ENCODE data around the gene TMCO4.

TMCO4 gene

GRCh38 chr1:19688041-19688842 lies 111.5 kb downstream of the TMCO4 start:
- DNase-seq, result no peak

GRCh38 chr1:19687414-19687813 lies 112.3 kb downstream of the TMCO4 start:
- no peak for DNase-seq

GRCh38 chr1:19685994-19686393 lies 113.7 kb downstream of the TMCO4 start:
- DNase-seq, result no peak

- peak in 1 of 58 donors; percentile 34 for DNase-seq
These were observed 115.0 kb downstream of the TMCO4 start for GRCh38 chr1:19684677-19685076.

GRCh38 chr1:19683351-19683750 lies 116.4 kb downstream of the TMCO4 start:
- no peak for DNase-seq

- no peak for DNase-seq
These were observed 116.8 kb downstream of the TMCO4 start for GRCh38 chr1:19682901-19683300.

GRCh38 chr1:19682257-19682656 lies 117.5 kb downstream of the TMCO4 start:
- DNase-seq, result peak in 2 of 58 donors; percentile 7 to 41

- DNase-seq, result no peak
These were observed 119.1 kb downstream of the TMCO4 start for GRCh38 chr1:19680644-19681043.

GRCh38 chr1:19679691-19680090 lies 120.0 kb downstream of the TMCO4 start:
- no peak for DNase-seq

- no peak for DNase-seq
These were observed 120.7 kb downstream of the TMCO4 start for GRCh38 chr1:19678931-19679453.

- no peak for DNase-seq
These were observed 121.2 kb downstream of the TMCO4 start for GRCh38 chr1:19678493-19678892.

- DNase-seq, result peak in 1 of 58 donors; percentile 22
These were observed 123.2 kb downstream of the TMCO4 start for GRCh38 chr1:19676438-19676922.

- peak in 8 of 58 donors; percentile 4 to 32 (median 20) for DNase-seq
These were observed 123.9 kb downstream of the TMCO4 start for GRCh38 chr1:19675797-19676196.

- peak in 15 of 58 donors; percentile 7 to 51 (median 26) for DNase-seq
These were observed 127.5 kb downstream of the TMCO4 start for GRCh38 chr1:19672237-19672636.

- DNase-seq, result no peak
These were observed 128.9 kb downstream of the TMCO4 start for GRCh38 chr1:19670787-19671186.

- DNase-seq, result no peak
These were observed 130.8 kb downstream of the TMCO4 start for GRCh38 chr1:19668888-19669287.

GRCh38 chr1:19665496-19666465 lies 133.9 kb downstream of the TMCO4 start:
- DNase-seq, result no peak

GRCh38 chr1:19665186-19665495 lies 134.6 kb downstream of the TMCO4 start:
- peak in 1 of 58 donors; percentile 21 for DNase-seq

GRCh38 chr1:19664453-19665185 lies 135.1 kb downstream of the TMCO4 start, which contains the start of gene HTR6:
Gene HTR6 (plus strand): TSS chr1:19664875. CDS start chr1:19665754, 879 bp downstream.
- DNase-seq, result peak in 1 of 58 donors; percentile 40

GRCh38 chr1:19662313-19662712 lies 137.4 kb downstream of the TMCO4 start:
- no peak for DNase-seq

- peak in 4 of 58 donors; percentile 7 to 57 (median 34) for DNase-seq
These were observed 137.9 kb downstream of the TMCO4 start for GRCh38 chr1:19661721-19662228.

Measured in anterior cingulate cortex (tissue), 58 donors.